Left lung (tissue), 10 donors: ENCODE results near the gene APLP2. TPM values are rescaled to one million over a fixed set of nuclear protein-coding genes. Genes with fewer than 3 reads are reported as not detected.

ENCODE experiments used
- ATAC-seq: fragments of 200-7000 bp; cut with Tn5 transposase; one replicate; pipeline ENCODE4 v1.9.1; 2020; ENCODE audit warnings: moderate library complexity
- DNase-seq, 4 donors: peaks; one replicate each; pipeline ENCODE4 v3.0.0-alpha.2; 2013 to 2020
- H3K27ac ChIP-seq, 2 donors: fragments of 200-600 bp; sonication (generic) in 1 of 2; one replicate each; pipeline versions ENCODE4 v1.5.0 to v1.8.0; 2020 to 2021
- H3K27me3 ChIP-seq, 2 donors: fragments of 200-600 bp; sonication (generic) in 1 of 2; one replicate each; pipeline versions ENCODE4 v1.5.0 to v1.8.0; 2020 to 2021
- H3K36me3 ChIP-seq, 2 donors: fragments of 200-600 bp; sonication (generic) in 1 of 2; one replicate each; pipeline versions ENCODE4 v1.5.0 to v1.8.0; 2020 to 2021
- H3K4me1 ChIP-seq, 2 donors: fragments of 200-600 bp; one replicate each; pipeline ENCODE4 v1.8.0; 2021
- H3K4me3 ChIP-seq, 2 donors: fragments of 200-600 bp; sonication (generic) in 1 of 2; one replicate each; pipeline versions ENCODE4 v1.5.0 to v1.8.0; 2020 to 2021; ENCODE audit warnings: mild to moderate bottlenecking in 1 of 2
- H3K9me3 ChIP-seq, 2 donors: fragments of 200-600 bp; sonication (generic) in 1 of 2; one replicate each; pipeline versions ENCODE4 v1.5.0 to v1.8.0; 2020 to 2021
- CTCF ChIP-seq, 2 donors: fragments of 200-600 bp; sonication (generic) in 1 of 2; IDR thresholded peaks; one replicate each; pipeline versions ENCODE4 v1.5.0 to v1.8.0; 2021; ENCODE audit warnings: antibody characterized with exemption in 2 of 2
- intact Hi-C, 2 donors: fragments of 100-400 bp; cut with DNase I; formaldehyde crosslinking; loops; one replicate each; pipeline versions ENCODE4 v1.11.2 to v1.14.2; 2022
- polyA plus RNA-seq, 6 donors: library from polyadenylated mRNA; unstranded; fragments of 120-200 nt; gene quantifications; one replicate each; pipeline ENCODE4 v1.2.1, GENCODE V29; 2013; ENCODE audit not compliant: insufficient read length in 6 of 6
- total RNA-seq, 2 donors: library from RNA; stranded (reverse); fragmentation: NEBNext Ultra II Directional; extraction: Animal tissue kit (Norgen Biotek cat#: 25700); gene quantifications; one replicate each; pipeline ENCODE4 v1.2.1, GENCODE V29; 2021
- donor health status: DM: no; HTN: yes; CAD: no.
- donor health status: DM: no; HTN: no; CAD: no.

The APLP2 gene
- total and polyA plus RNA-seq, 8 donors, result 405 to 646 (median 486) TPM

- Histone ChIP-seq H3K36me3 (no peaks in the 10 kb centered on the region), H3K4me1 (peaks cover 11 to 43% of the 10 kb centered on the region in 2 donors), H3K4me3 (no peak overlapping the region), H3K27ac (no peak overlapping the region), H3K9me3 (no peaks in the 10 kb centered on the region), H3K27me3 (no peaks in the 10 kb centered on the region)
- DNase-seq (no peak), ATAC-seq (no peak)
- no peak for TF ChIP-seq CTCF (IDR thresholded peaks at IDR 0.05)
- intact Hi-C loops, result no loop called here
Measured at GRCh38 chr11:130150790-130151189, 81.1 kb downstream of the APLP2 start.

GRCh38 chr11:130151196-130151595 is 81.5 kb downstream of the APLP2 start:
- H3K27me3 ChIP-seq, result no peaks in the 10 kb centered on the region
- H3K4me1 ChIP-seq, result peaks cover 7 to 40% of the 10 kb centered on the region in 2 donors
- no peaks in the 10 kb centered on the region for H3K36me3 ChIP-seq
- intact Hi-C loops, result no loop called here
- H3K27ac ChIP-seq, result no peak overlapping the region
- no peak for DNase-seq
- no peak for ATAC-seq
- TF ChIP-seq CTCF (IDR thresholded peaks at IDR 0.05), result no peak
- no peak overlapping the region for H3K4me3 ChIP-seq
- no peaks in the 10 kb centered on the region for H3K9me3 ChIP-seq

- no peak overlapping the region for H3K4me3 ChIP-seq
- H3K27me3 ChIP-seq, result peaks cover 5 to 40% of the 10 kb centered on the region in 2 donors
- no peaks in the 10 kb centered on the region for H3K9me3 ChIP-seq
- ATAC-seq (peak; percentile 5), DNase-seq (no peak)
- no peak for TF ChIP-seq CTCF (IDR thresholded peaks at IDR 0.05)
- H3K4me1 ChIP-seq, result peaks cover under 1 to 41% of the 10 kb centered on the region in 2 donors
- H3K36me3 ChIP-seq, result no peaks in the 10 kb centered on the region
- intact Hi-C loops, result no loop called here
- H3K27ac ChIP-seq, result no peak overlapping the region
Measured at GRCh38 chr11:130156108-130157022, 86.7 kb downstream of the APLP2 start.

GRCh38 chr11:130157101-130157500 is 87.4 kb downstream of the APLP2 start:
- H3K4me1 ChIP-seq, result peaks cover 7 to 48% of the 10 kb centered on the region in 2 donors
- H3K27ac ChIP-seq, result no peak overlapping the region
- DNase-seq, result no peak
- intact Hi-C loops, result no loop called here
- no peaks in the 10 kb centered on the region for H3K9me3 ChIP-seq
- ATAC-seq, result no peak
- H3K27me3 ChIP-seq, result peaks cover 5 to 47% of the 10 kb centered on the region in 2 donors
- H3K4me3 ChIP-seq, result no peak overlapping the region
- H3K36me3 ChIP-seq, result no peaks in the 10 kb centered on the region
- no peak for TF ChIP-seq CTCF (IDR thresholded peaks at IDR 0.05)

GRCh38 chr11:130157840-130158239 is 88.1 kb downstream of the APLP2 start:
- ATAC-seq, result no peak
- no peak for TF ChIP-seq CTCF (IDR thresholded peaks at IDR 0.05)
- no peak overlapping the region for H3K27ac ChIP-seq
- H3K36me3 ChIP-seq, result no peaks in the 10 kb centered on the region
- H3K4me1 ChIP-seq, result peaks cover 7 to 56% of the 10 kb centered on the region in 2 donors
- DNase-seq, result no peak
- no peaks in the 10 kb centered on the region for H3K9me3 ChIP-seq
- intact Hi-C loops, result no loop called here
- no peak overlapping the region for H3K4me3 ChIP-seq
- peaks cover 5 to 53% of the 10 kb centered on the region in 2 donors for H3K27me3 ChIP-seq
